ENCODE measurements around the gene LIN7B. TPM values are rescaled to one million over a fixed set of nuclear protein-coding genes. Genes with fewer than 3 reads are reported as not detected.

LIN7B gene
- total and polyA plus RNA-seq, 2 experiments from 2014 or later, result 1.2 to 10.5 TPM

DNA sequence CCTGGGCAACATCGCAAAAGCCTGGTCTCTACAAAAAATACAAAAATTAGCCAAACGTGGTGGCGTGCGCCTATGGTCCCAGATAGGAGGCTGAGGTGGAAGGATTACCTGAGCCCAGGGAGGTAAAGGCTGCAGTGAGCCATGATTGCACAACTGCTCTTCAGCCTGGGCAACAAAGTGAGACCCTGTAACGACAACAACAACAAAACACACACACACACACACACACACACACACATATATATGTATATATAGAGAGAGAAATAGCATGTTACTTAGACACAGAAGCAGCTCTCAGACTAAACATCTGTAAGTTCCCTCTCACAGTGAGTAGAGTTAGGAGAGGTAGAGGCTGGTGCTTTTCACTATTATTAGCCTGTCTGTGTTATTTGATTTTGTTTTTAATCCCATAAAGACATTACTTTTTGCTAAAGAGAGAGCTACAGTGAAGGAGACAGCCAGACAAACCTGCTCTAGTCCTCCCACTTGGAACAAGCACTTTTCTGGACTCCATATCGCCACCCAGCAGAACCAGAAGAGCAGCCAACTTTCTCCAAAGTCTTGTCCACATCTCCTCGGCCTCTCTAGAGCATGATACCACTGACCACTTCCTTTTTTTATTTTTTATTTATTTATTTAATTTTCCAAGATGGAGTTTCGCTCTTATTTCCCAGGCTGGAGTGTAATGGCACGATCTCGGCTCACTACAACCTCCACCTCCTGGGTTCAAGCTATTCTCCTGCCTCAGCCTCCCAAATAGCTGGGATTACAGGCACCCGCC is 2.8 kb upstream of the LIN7B start:
- Histone ChIP-seq H3K4me2 (no peak overlapping the region), H3F3A (replicated peaks; ENCODE audit: low read depth) (peaks cover 22% of the 10 kb centered on the region), H3K27ac (ENCODE audit: low read depth) (no peak overlapping the region), H3K9me2 (ENCODE audit: insufficient read depth) (no peaks in the 10 kb centered on the region), H2AFZ (no peak overlapping the region), H4K20me1 (replicated peaks; ENCODE audit: insufficient read depth) (peaks cover 20% of the 10 kb centered on the region; the same call in 1 of the 2 replicates), H3K36me3 (ENCODE audit: insufficient read depth) (0 out of 2 replicates have a peak, but pooled peaks cover 10% of the 10 kb centered on the region), H3K4me1 (ENCODE audit: insufficient read depth) (peaks cover 4% of the 10 kb centered on the region; the same call in 1 of the 2 replicates), H3K79me2 (replicated peaks; ENCODE audit: insufficient read depth) (no peaks in the 10 kb centered on the region), H3K27me3 (ENCODE audit: insufficient read depth) (peaks cover 5% of the 10 kb centered on the region; the same call in 1 of the 2 replicates), H3K4me3 (no peak overlapping the region)
- H3K27ac Mint-ChIP-seq, result no peak overlapping the region
- no peak for DNase-seq (ENCODE audit: low spot score)
- H3K9me3 Mint-ChIP-seq, result no peaks in the 10 kb centered on the region; the same call in 2 of the 3 replicates
- ATAC-seq, result no peak
- peaks cover 29% of the 10 kb centered on the region for H3K27me3 Mint-ChIP-seq (ENCODE audit: insufficient read depth, low read depth, poor library complexity)
- peaks cover 24% of the 10 kb centered on the region for H3K4me1 Mint-ChIP-seq
- TF ChIP-seq STAT1 (IDR thresholded peaks at IDR 0.05; ENCODE audit: unreplicated experiment), result no peak
- TF ChIP-seq, protein P1, sequence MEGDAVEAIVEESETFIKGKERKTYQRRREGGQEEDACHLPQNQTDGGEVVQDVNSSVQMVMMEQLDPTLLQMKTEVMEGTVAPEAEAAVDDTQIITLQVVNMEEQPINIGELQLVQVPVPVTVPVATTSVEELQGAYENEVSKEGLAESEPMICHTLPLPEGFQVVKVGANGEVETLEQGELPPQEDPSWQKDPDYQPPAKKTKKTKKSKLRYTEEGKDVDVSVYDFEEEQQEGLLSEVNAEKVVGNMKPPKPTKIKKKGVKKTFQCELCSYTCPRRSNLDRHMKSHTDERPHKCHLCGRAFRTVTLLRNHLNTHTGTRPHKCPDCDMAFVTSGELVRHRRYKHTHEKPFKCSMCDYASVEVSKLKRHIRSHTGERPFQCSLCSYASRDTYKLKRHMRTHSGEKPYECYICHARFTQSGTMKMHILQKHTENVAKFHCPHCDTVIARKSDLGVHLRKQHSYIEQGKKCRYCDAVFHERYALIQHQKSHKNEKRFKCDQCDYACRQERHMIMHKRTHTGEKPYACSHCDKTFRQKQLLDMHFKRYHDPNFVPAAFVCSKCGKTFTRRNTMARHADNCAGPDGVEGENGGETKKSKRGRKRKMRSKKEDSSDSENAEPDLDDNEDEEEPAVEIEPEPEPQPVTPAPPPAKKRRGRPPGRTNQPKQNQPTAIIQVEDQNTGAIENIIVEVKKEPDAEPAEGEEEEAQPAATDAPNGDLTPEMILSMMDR (conservative IDR thresholded peaks at IDR 0.05; ENCODE audit: low read depth in 2 of 2), result peak in 1 of 2 experiments; percentile 18; a peak in 1 of 4 replicates
- no peak overlapping the region for H3K4me3 Mint-ChIP-seq
- H3K36me3 Mint-ChIP-seq (ENCODE audit: low read depth), result peaks cover 30% of the 10 kb centered on the region

- Mint-ChIP-seq H3K9me3 (no peaks in the 10 kb centered on the region), H3K4me3 (peak overlapping the region; percentile 74), H3K4me1 (peaks cover 10% of the 10 kb centered on the region), H3K27ac (no peak overlapping the region), H3K36me3 (ENCODE audit: low read depth) (no peaks in the 10 kb centered on the region; the same call in 2 of the 3 replicates), H3K27me3 (ENCODE audit: insufficient read depth, low read depth, poor library complexity) (peaks cover 32% of the 10 kb centered on the region)
- Histone ChIP-seq H3K79me2 (replicated peaks; ENCODE audit: insufficient read depth) (no peaks in the 10 kb centered on the region), H3K27ac (ENCODE audit: low read depth) (no peak overlapping the region), H3K4me1 (ENCODE audit: insufficient read depth) (peaks cover 8% of the 10 kb centered on the region), H3K27me3 (ENCODE audit: insufficient read depth) (peaks cover 10% of the 10 kb centered on the region), H4K20me1 (replicated peaks; ENCODE audit: insufficient read depth) (peaks cover 7% of the 10 kb centered on the region; the same call in 1 of the 2 replicates), H3K9me2 (ENCODE audit: insufficient read depth) (no peaks in the 10 kb centered on the region), H2AFZ (peak overlapping the region; percentile 89), H3F3A (replicated peaks; ENCODE audit: low read depth) (peaks cover 5% of the 10 kb centered on the region), H3K4me3 (peak overlapping the region; percentile 80), H3K36me3 (ENCODE audit: insufficient read depth) (no peaks in the 10 kb centered on the region), H3K4me2 (peak overlapping the region; percentile 82)
- ATAC-seq (peak; percentile 58), DNase-seq (ENCODE audit: low spot score) (peak; percentile 88)
- TF ChIP-seq CREB1 (CRISPR knock-in tag; IDR thresholded peaks at IDR 0.05; ENCODE audit: low read depth) (peak; percentile 51), POLR2AphosphoS5 (IDR thresholded peaks at IDR 0.05; ENCODE audit: low read depth) (peak; percentile 56; the same call in 1 of the 2 replicates)
- TF ChIP-seq, protein P2, sequence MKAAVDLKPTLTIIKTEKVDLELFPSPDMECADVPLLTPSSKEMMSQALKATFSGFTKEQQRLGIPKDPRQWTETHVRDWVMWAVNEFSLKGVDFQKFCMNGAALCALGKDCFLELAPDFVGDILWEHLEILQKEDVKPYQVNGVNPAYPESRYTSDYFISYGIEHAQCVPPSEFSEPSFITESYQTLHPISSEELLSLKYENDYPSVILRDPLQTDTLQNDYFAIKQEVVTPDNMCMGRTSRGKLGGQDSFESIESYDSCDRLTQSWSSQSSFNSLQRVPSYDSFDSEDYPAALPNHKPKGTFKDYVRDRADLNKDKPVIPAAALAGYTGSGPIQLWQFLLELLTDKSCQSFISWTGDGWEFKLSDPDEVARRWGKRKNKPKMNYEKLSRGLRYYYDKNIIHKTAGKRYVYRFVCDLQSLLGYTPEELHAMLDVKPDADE (IDR thresholded peaks at IDR 0.05), result peak; percentile 96
- TF ChIP-seq, protein P1 (conservative IDR thresholded peaks at IDR 0.05; ENCODE audit: low read depth in 2 of 2), result no peak
Measured at GRCh38 chr19:49114630-49115363, 627 bp downstream of the LIN7B start.

All from GM23338 (cell line).